Measurements from ENCODE around the gene CNGB1. TPM values are rescaled to one million over a fixed set of nuclear protein-coding genes. Genes with fewer than 3 reads are reported as not detected.

The CNGB1 gene
- total and polyA plus RNA-seq, 8 donors: 0.03 to 0.43 (median 0.05) TPM; not detected in 3

DNA sequence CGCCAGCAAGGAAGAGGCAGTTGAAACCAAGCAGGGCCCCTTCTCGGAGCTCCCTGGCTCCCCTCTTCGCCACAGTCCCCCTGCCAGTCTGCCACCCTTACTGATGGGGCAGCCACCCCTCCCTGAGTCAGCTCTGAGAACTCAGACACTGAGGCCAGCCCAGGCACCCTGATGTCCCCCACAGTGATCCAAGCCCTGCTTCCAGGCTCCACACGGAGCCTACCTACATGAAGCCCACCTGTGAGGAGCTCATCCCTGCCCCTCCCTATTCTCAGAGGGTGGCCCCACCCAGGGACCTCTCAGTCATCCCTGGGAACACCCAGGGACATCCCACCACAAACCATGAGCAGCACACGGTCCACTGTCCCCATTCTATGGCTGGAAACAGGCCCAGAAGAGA is 8.9 kb downstream of the CNGB1 start:
- Histone ChIP-seq H3K4me1 (no peaks in the 10 kb centered on the region), H3K36me3 (no peaks in the 10 kb centered on the region), H3K9me3 (no peaks in the 10 kb centered on the region), H3K27me3 (no peaks in the 10 kb centered on the region), H3K4me3 (no peak overlapping the region), H3K27ac (no peak overlapping the region)
- DNase-seq (no peak), ATAC-seq (no peak), FAIRE-seq (no peak)
- intact Hi-C loops (cut with DNase I): no loop called here
- WGBS, 2 donors: 64 to 72% methylated on average over 5 of the region's 5 CpGs
- TF ChIP-seq, protein P1, sequence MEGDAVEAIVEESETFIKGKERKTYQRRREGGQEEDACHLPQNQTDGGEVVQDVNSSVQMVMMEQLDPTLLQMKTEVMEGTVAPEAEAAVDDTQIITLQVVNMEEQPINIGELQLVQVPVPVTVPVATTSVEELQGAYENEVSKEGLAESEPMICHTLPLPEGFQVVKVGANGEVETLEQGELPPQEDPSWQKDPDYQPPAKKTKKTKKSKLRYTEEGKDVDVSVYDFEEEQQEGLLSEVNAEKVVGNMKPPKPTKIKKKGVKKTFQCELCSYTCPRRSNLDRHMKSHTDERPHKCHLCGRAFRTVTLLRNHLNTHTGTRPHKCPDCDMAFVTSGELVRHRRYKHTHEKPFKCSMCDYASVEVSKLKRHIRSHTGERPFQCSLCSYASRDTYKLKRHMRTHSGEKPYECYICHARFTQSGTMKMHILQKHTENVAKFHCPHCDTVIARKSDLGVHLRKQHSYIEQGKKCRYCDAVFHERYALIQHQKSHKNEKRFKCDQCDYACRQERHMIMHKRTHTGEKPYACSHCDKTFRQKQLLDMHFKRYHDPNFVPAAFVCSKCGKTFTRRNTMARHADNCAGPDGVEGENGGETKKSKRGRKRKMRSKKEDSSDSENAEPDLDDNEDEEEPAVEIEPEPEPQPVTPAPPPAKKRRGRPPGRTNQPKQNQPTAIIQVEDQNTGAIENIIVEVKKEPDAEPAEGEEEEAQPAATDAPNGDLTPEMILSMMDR (IDR thresholded peaks at IDR 0.05): no peak

DNA sequence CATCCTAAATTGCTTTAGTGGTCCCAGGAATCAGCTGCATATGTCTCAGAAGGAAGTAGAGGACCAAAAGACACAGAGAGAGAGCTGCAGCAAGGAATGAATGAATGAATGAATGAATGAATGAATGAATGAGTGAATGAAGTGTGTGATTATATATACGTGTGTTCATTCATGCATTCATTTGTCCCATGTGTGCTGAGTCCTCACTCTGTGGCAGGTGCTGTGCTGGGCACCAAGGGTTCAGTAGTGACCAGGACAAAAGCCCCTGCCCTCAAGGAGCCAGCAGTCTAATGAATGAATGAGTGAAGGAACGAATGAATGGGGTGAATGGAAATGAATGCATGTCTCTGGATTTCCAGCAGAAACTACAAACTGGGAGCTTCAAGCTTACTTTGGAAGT is 9.4 kb downstream of the CNGB1 start:
- DNase-seq: no peak
- no peaks in the 10 kb centered on the region for H3K36me3 ChIP-seq
- H3K27ac ChIP-seq: no peak overlapping the region
- 40 to 60% methylated on average over 2 of the region's 2 CpGs for WGBS, 2 donors
- H3K4me1 ChIP-seq: no peaks in the 10 kb centered on the region
- intact Hi-C loops (cut with DNase I): no loop called here
- TF ChIP-seq, protein P1 (IDR thresholded peaks at IDR 0.05): no peak
- ATAC-seq: no peak
- no peak overlapping the region for H3K4me3 ChIP-seq
- H3K9me3 ChIP-seq: no peaks in the 10 kb centered on the region
- no peak for FAIRE-seq
- H3K27me3 ChIP-seq: no peaks in the 10 kb centered on the region

DNA sequence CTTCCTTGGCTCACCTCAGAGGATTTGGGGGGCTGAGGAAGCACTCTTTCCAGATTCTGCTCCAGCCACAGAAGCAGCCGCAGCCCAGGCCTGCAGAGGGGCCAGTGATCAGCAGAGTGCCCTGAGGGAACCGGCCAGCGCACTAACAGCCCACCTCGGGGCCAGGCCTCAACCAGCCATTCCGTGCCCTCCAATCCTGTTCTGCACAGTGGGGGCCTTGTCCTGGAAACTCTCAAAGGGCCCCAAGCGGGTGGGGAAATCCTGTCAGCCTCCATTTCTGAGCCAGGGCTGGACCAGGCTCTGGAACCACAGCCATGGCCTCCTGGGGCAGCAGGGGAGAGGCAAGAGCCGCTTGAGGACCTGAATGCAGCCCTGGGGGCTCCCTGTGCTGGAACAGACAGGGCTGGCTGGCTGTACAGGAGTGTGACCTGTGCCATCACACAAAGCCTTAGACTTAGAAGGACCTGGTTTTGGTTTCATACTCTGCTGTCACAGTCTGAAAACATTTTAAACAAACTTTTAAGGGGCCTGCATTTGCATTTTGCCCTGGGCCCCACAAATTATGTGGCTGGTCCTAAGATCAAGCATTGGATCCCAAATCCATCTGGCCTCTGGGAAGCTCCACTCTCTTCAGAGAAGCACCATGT is 10.0 kb downstream of the CNGB1 start:
- Histone ChIP-seq H3K36me3 (no peaks in the 10 kb centered on the region), H3K4me3 (no peak overlapping the region), H3K27ac (no peak overlapping the region), H3K9me3 (no peaks in the 10 kb centered on the region), H3K27me3 (no peaks in the 10 kb centered on the region), H3K4me1 (no peaks in the 10 kb centered on the region)
- TF ChIP-seq, protein P1 (IDR thresholded peaks at IDR 0.05): no peak
- WGBS, 2 donors: 90 to 95% methylated on average over 7 of the region's 7 CpGs
- no peak for DNase-seq
- intact Hi-C loops (cut with DNase I): no loop called here
- ATAC-seq: no peak
- no peak for FAIRE-seq

DNA sequence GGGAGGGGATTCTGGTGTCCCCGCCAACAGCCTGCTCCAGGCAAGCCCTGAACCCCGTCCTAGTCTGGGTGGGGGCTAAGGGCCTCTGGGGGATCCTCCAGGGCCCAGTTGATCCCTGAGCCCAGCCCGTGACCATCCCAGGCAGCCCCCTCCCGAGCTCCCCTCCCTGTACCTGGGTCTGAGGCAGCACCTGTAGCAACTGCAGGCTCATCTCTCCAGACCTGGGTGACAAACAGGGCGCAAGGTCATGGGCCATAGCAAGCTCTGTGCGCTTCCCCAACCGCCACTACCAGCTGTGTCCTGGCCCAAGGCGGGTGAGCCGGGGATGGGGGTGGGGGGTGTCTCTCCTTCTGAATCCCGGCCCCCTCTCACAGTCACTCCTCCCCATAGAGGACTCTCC is 10.6 kb downstream of the CNGB1 start:
- ATAC-seq (no peak), DNase-seq (no peak), FAIRE-seq (no peak)
- Histone ChIP-seq H3K9me3 (no peaks in the 10 kb centered on the region), H3K27me3 (no peaks in the 10 kb centered on the region), H3K4me3 (no peak overlapping the region), H3K27ac (no peak overlapping the region), H3K36me3 (no peaks in the 10 kb centered on the region), H3K4me1 (no peaks in the 10 kb centered on the region)
- TF ChIP-seq, protein P1 (IDR thresholded peaks at IDR 0.05): no peak
- intact Hi-C loops (cut with DNase I): no loop called here
- 73 to 90% methylated on average over 7 to 10 of the region's 10 CpGs for WGBS, 2 donors

DNA sequence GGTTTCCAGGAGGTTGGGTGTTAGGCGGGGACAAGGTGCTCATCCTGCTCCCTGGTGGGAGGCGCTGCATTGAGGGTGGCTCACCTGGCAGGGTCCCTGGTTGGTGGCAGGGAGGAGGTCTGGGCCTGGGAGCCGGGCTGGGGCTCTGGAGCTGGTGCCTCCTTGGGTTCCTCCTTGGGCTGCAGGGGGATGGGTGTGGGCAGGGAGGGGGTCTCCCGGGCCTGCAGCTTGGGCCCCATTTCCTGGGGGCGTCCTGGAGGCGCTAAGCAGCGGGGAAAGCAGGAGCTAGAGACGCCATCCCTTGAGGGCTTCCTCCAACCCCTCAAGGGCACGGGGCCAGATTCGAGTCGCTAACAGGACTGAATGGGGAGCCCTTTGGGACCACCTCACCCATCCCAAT is 11.1 kb downstream of the CNGB1 start:
- Histone ChIP-seq H3K27me3 (no peaks in the 10 kb centered on the region), H3K27ac (no peak overlapping the region), H3K36me3 (no peaks in the 10 kb centered on the region), H3K9me3 (no peaks in the 10 kb centered on the region), H3K4me3 (no peak overlapping the region), H3K4me1 (no peaks in the 10 kb centered on the region)
- ATAC-seq: no peak
- TF ChIP-seq, protein P1 (IDR thresholded peaks at IDR 0.05): no peak
- intact Hi-C loops (cut with DNase I): no loop called here
- 83 to 88% methylated on average over 9 to 11 of the region's 11 CpGs for WGBS, 2 donors
- no peak for FAIRE-seq
- DNase-seq: no peak
